H1 (cell line): ENCODE measurements around the gene CACNG5. TPM values are rescaled to one million over a fixed set of nuclear protein-coding genes. Genes with fewer than 3 reads are reported as not detected.

Source experiments
- CTCF ChIA-PET: fragments of 300-600 bp; sonication (Branson Sonifier 250); formaldehyde crosslinking; loops from one replicate; lab custom pipeline; 2021; ENCODE audit not compliant: partially characterized antibody; lab: Charles Lee
- POLR2A ChIA-PET: fragments of 300-600 bp; sonication (Branson Sonifier 250); formaldehyde crosslinking; loops from one replicate; lab custom pipeline; 2021; ENCODE audit warnings: inconsistent platforms; ENCODE audit not compliant: partially characterized antibody; lab: Charles Lee
- DNase-seq, 2 experiments: peaks; one replicate each; pipeline versions ENCODE4 v3.0.0 to v3.0.0-alpha.2; 2010 to 2022; ENCODE audit warnings: low spot score in 2 of 2, low read depth in 1 of 2, mixed read lengths in 1 of 2
- FAIRE-seq: peaks from 2 replicates; lab custom pipeline; 2011; peaks lifted over from hg19 to GRCh38; lab: Jason Lieb, UNC
- H2AFZ ChIP-seq: 2 replicates; pipeline ENCODE4 v1.8.1; 2012; ENCODE audit warnings: low read length, inconsistent platforms
- H2AK5ac ChIP-seq: 2 replicates; pipeline ENCODE4 v1.6.1; 2013; ENCODE audit warnings: low read depth, low read length
- H2BK120ac ChIP-seq: replicated peaks from 2 replicates; pipeline ENCODE3; 2013; ENCODE audit warnings: low read depth, low read length, inconsistent platforms
- H2BK12ac ChIP-seq: 2 replicates; pipeline ENCODE4 v1.6.1; 2013; ENCODE audit warnings: low read depth, low read length
- H2BK15ac ChIP-seq: 2 replicates; pipeline ENCODE4 v1.6.1; 2013; ENCODE audit warnings: low read length
- H2BK20ac ChIP-seq: 2 replicates; pipeline ENCODE4 v1.6.1; 2013; ENCODE audit warnings: low read length
- H2BK5ac ChIP-seq: 2 replicates; pipeline ENCODE4 v1.6.1; 2013; ENCODE audit warnings: low read depth, low read length
- H3K14ac ChIP-seq: 2 replicates; pipeline ENCODE4 v1.6.1; 2013; ENCODE audit warnings: inconsistent platforms; ENCODE audit not compliant: insufficient read length
- H3K18ac ChIP-seq: 2 replicates; pipeline ENCODE4 v1.6.1; 2013; ENCODE audit warnings: low read length; ENCODE audit errors: extremely low read depth
- H3K23ac ChIP-seq: 2 replicates; pipeline ENCODE4 v1.6.1; 2013; ENCODE audit warnings: inconsistent platforms; ENCODE audit not compliant: insufficient read length
- H3K23me2 ChIP-seq: 2 replicates; pipeline ENCODE4 v1.6.1; 2013; ENCODE audit warnings: low read depth, low read length
- H3K27ac ChIP-seq: 2 replicates; pipeline ENCODE4 v1.6.1; 2011; ENCODE audit warnings: low read depth, low read length, inconsistent platforms
- H3K27me3 ChIP-seq, 4 experiments: replicated peaks in 1 of 4; 1 replicate in 1 of 4; 2 replicates in 3 of 4; pipeline versions ENCODE4 v1.6.1 to v1.8.1; 2011 to 2013; ENCODE audit warnings: low read length in 3 of 4, mild to moderate bottlenecking in 3 of 4, inconsistent platforms in 2 of 4, mixed read lengths in 2 of 4, moderate library complexity in 1 of 4; ENCODE audit not compliant: control insufficient read depth in 3 of 4, insufficient read depth in 3 of 4; ENCODE audit errors: extremely low read depth in 1 of 4
- H3K36me3 ChIP-seq, 4 experiments: 2 replicates each; pipeline versions ENCODE4 v1.6.1 to v1.8.1; 2011 to 2013; ENCODE audit warnings: mild to moderate bottlenecking in 4 of 4, low read length in 3 of 4, moderate library complexity in 2 of 4, control low read depth in 1 of 4, inconsistent platforms in 1 of 4; ENCODE audit not compliant: insufficient read depth in 4 of 4, control insufficient read depth in 2 of 4
- H3K4ac ChIP-seq: replicated peaks from 2 replicates; pipeline ENCODE3; 2013; ENCODE audit warnings: low read length, low read depth, mixed read lengths, inconsistent platforms; ENCODE audit not compliant: insufficient read length
- H3K4me1 ChIP-seq, 4 experiments: replicated peaks in 1 of 4; 1 replicate in 1 of 4; 2 replicates in 3 of 4; pipeline versions ENCODE4 v1.6.1 to v1.8.1; 2011 to 2013; ENCODE audit warnings: low read length in 3 of 4, inconsistent platforms in 2 of 4, mixed read lengths in 1 of 4; ENCODE audit not compliant: insufficient read depth in 4 of 4, control insufficient read depth in 3 of 4
- H3K4me2 ChIP-seq, 2 experiments: 2 replicates each; pipeline versions ENCODE4 v1.6.1 to v1.8.1; 2011 to 2013; ENCODE audit warnings: low read depth in 2 of 2, low read length in 2 of 2, control low read depth in 1 of 2, inconsistent platforms in 1 of 2, mild to moderate bottlenecking in 1 of 2; ENCODE audit not compliant: insufficient read depth in 1 of 2
- H3K4me3 ChIP-seq, 4 experiments: fragments of 200-600, 300-600 bp in 1 of 4; sonication (generic), shearing (Covaris generic), sonication (Bioruptor Twin) in 1 of 4; 2 replicates each; pipeline versions ENCODE4 v1.5.1 to v1.8.1; 2011 to 2016; ENCODE audit warnings: low read length in 4 of 4, low read depth in 3 of 4, control low read depth in 2 of 4, inconsistent platforms in 2 of 4, mild to moderate bottlenecking in 2 of 4, mixed read lengths in 1 of 4, moderate library complexity in 1 of 4; ENCODE audit not compliant: insufficient read depth in 2 of 4; ENCODE audit errors: extremely low read depth in 1 of 4
- H3K56ac ChIP-seq: replicated peaks from 2 replicates; pipeline ENCODE3; 2013; ENCODE audit warnings: low read depth, mild to moderate bottlenecking, mixed read lengths, low read length, inconsistent platforms; ENCODE audit not compliant: insufficient read length
- H3K79me1 ChIP-seq: 2 replicates; pipeline ENCODE4 v1.6.1; 2013; ENCODE audit warnings: low read depth, low read length, control low read depth
- H3K79me2 ChIP-seq, 2 experiments: 2 replicates each; pipeline versions ENCODE4 v1.6.1 to v1.8.1; 2012 to 2013; ENCODE audit warnings: low read length in 2 of 2, mild to moderate bottlenecking in 2 of 2, inconsistent platforms in 1 of 2; ENCODE audit not compliant: insufficient read depth in 2 of 2, control insufficient read depth in 1 of 2
- H3K9ac ChIP-seq, 4 experiments: replicated peaks in 1 of 4; 1 replicate in 1 of 4; 2 replicates in 3 of 4; pipeline versions ENCODE4 v1.6.1 to v1.8.1; 2011 to 2013; ENCODE audit warnings: low read depth in 3 of 4, low read length in 3 of 4, control low read depth in 2 of 4, mild to moderate bottlenecking in 2 of 4, moderate library complexity in 2 of 4, inconsistent platforms in 1 of 4; ENCODE audit errors: extremely low read depth in 1 of 4
- H3K9me3 ChIP-seq, 2 experiments: 2 replicates each; pipeline versions ENCODE4 v1.6.1 to v1.8.1; 2012 to 2013; ENCODE audit warnings: mild to moderate bottlenecking in 2 of 2, moderate library complexity in 2 of 2, control low read depth in 1 of 2, inconsistent platforms in 1 of 2, low read depth in 1 of 2, low read length in 1 of 2, mixed read lengths in 1 of 2; ENCODE audit not compliant: insufficient read depth in 2 of 2
- H4K20me1 ChIP-seq, 2 experiments: replicated peaks in 1 of 2; 2 replicates each; pipeline versions ENCODE3 to v1.8.1; 2011 to 2013; ENCODE audit warnings: inconsistent platforms in 2 of 2, low read length in 2 of 2, mild to moderate bottlenecking in 1 of 2; ENCODE audit not compliant: insufficient read depth in 2 of 2, control insufficient read depth in 1 of 2
- H4K5ac ChIP-seq: 2 replicates; pipeline ENCODE4 v1.6.1; 2013; ENCODE audit warnings: low read length, low read depth, mixed read lengths, inconsistent platforms; ENCODE audit not compliant: insufficient read length
- H4K8ac ChIP-seq: 2 replicates; pipeline ENCODE4 v1.8.0; 2013; ENCODE audit warnings: mild to moderate bottlenecking, moderate library complexity, low read length, inconsistent platforms; ENCODE audit not compliant: insufficient read depth; ENCODE audit errors: extremely low read depth
- H4K91ac ChIP-seq: replicated peaks from 2 replicates; pipeline ENCODE3; 2013; ENCODE audit warnings: low read length, mixed read lengths, inconsistent platforms; ENCODE audit not compliant: insufficient read length
- ATF2 ChIP-seq: IDR thresholded peaks from 2 replicates; pipeline ENCODE4 v1.6.1; 2012; ENCODE audit warnings: low read length, inconsistent platforms
- CBX8 ChIP-seq: fragments of 300-800, 300-1000 bp; sonication (generic); IDR thresholded peaks from 2 replicates; pipeline ENCODE4 v1.7.1; 2016; ENCODE audit warnings: low read depth, low read length, borderline replicate concordance
- EGR1 ChIP-seq: IDR thresholded peaks from 2 replicates; pipeline ENCODE4 v1.6.1; 2011; ENCODE audit warnings: low read depth, low read length, borderline replicate concordance
- GTF2F1 ChIP-seq: IDR thresholded peaks from 2 replicates; pipeline ENCODE4 v1.6.1; 2012; ENCODE audit warnings: low read depth, low read length, improper control_type of control experiment, borderline replicate concordance
- JUN ChIP-seq: IDR thresholded peaks from 2 replicates; pipeline ENCODE4 v1.6.1; 2011; ENCODE audit warnings: low read depth, mild to moderate bottlenecking, improper control_type of control experiment, low read length
- KDM4A ChIP-seq: IDR thresholded peaks from one replicate; pipeline ENCODE4 v1.7.1; 2012; ENCODE audit warnings: low read depth, mild to moderate bottlenecking, moderate library complexity, low read length, inconsistent platforms; ENCODE audit not compliant: severe bottlenecking
- POLR2AphosphoS5 ChIP-seq: IDR thresholded peaks from 2 replicates; pipeline ENCODE4 v1.6.1; 2011; ENCODE audit warnings: low read depth, low read length
- POU5F1 ChIP-seq: IDR thresholded peaks from 2 replicates; pipeline ENCODE4 v1.6.1; 2011; ENCODE audit warnings: low read depth, mild to moderate bottlenecking, low read length, moderate library complexity
- RFX5 ChIP-seq: IDR thresholded peaks from 2 replicates; pipeline ENCODE4 v1.6.1; 2011; ENCODE audit warnings: low read depth, low read length, improper control_type of control experiment, borderline replicate concordance
- SIN3A ChIP-seq, 2 experiments: IDR thresholded peaks in 1 of 2; conservative IDR thresholded peaks in 1 of 2; 2 replicates each; pipeline ENCODE4 v1.6.1; 2011 to 2012; ENCODE audit warnings: low read length in 2 of 2, improper control_type of control experiment in 1 of 2, low read depth in 1 of 2, mild to moderate bottlenecking in 1 of 2
- TCF12 ChIP-seq: IDR thresholded peaks from 2 replicates; pipeline ENCODE4 v1.6.1; 2011; ENCODE audit warnings: low read depth, mild to moderate bottlenecking, low read length
- WGBS, 2 experiments: shearing (Covaris generic) in 1 of 2; methylation state at CpG; one replicate each; pipeline versions ENCODE4 v1.1.6 to v1.1.7; 2013 to 2015; ENCODE audit warnings: low lambda C conversion rate in 2 of 2, mixed read lengths in 2 of 2, inconsistent platforms in 1 of 2, low coverage in 1 of 2, missing lambda C conversion rate in 1 of 2; ENCODE audit not compliant: insufficient replicate concordance in 2 of 2, insufficient coverage in 1 of 2, insufficient read length in 1 of 2; ENCODE audit errors: extremely low coverage in 1 of 2, missing lambda C conversion rate in 1 of 2; 5-methylcytosine and 5-hydroxymethylcytosine counted together
- polyA plus RNA-seq, 7 experiments: library from polyadenylated mRNA; depleted of rRNA in 3 of 7; stranded (reverse) in 5 of 7; unstranded in 2 of 7; fragments of >200 nt in 5 of 7; fragments of 200-250 nt in 2 of 7; gene quantifications; 1 replicate in 5 of 7; 2 replicates in 1 of 7; 4 replicates in 1 of 7; pipeline versions ENCODE4 v1.2.1 to v1.2.3, GENCODE V29; 2011 to 2013; ENCODE audit warnings: missing spikeins in 2 of 7, mixed read lengths in 2 of 7
- total RNA-seq: library from RNA; stranded (reverse); fragmentation: NEBNext Ultra II Directional; extraction: Animal tissue kit (Norgen Biotek cat#: 25700); gene quantifications from 2 replicates; pipeline ENCODE4 v1.2.1, GENCODE V29; 2021

The CACNG5 gene
- total and polyA plus RNA-seq, 2 of the 8 experiments (the other 6 are each of a cell fraction or from before 2014, with no cell fraction given), result 2.2 to 3.1 TPM

GRCh38 chr17:66850692-66851091, 15.8 kb downstream of the CACNG5 start:
- no peaks in the 10 kb centered on the region for H3K79me2 ChIP-seq
- no peak overlapping the region for H3K9ac ChIP-seq
- H3K27ac ChIP-seq, result no peak overlapping the region
- no peaks in the 10 kb centered on the region for H3K79me1 ChIP-seq
- TF ChIP-seq CBX8, result no peak
- TF ChIP-seq POU5F1, result no peak
- TF ChIP-seq POLR2AphosphoS5, result no peak
- TF ChIP-seq EGR1, result no peak
- TF ChIP-seq SIN3A (conservative IDR thresholded peaks at IDR 0.05 in 1 of 2, IDR thresholded peaks at IDR 0.05 in 1 of 2; ENCODE audit: low read depth in 1 of 2, low read length in 2 of 2), result no peak
- no peak for TF ChIP-seq TCF12
- TF ChIP-seq KDM4A, result no peak
- TF ChIP-seq JUN, result no peak
- TF ChIP-seq RFX5, result no peak
- TF ChIP-seq GTF2F1, result no peak
- TF ChIP-seq ATF2, result no peak
- H2BK20ac ChIP-seq, result no peak overlapping the region
- H2AFZ ChIP-seq, result no peak overlapping the region
- H4K91ac ChIP-seq, result no peak overlapping the region
- H3K14ac ChIP-seq, result no peak overlapping the region
- DNase-seq, result no peak
- WGBS, 2 experiments, result 89% methylated on average over 3 of the region's 3 CpGs; no CpG with 5 or more reads in 1 of the 2 experiments
- no peak for FAIRE-seq
- no peaks in the 10 kb centered on the region for H3K4me1 ChIP-seq
- H4K5ac ChIP-seq, result no peak overlapping the region
- H2BK120ac ChIP-seq, result no peak overlapping the region
- H4K20me1 ChIP-seq, result no peaks in the 10 kb centered on the region
- H2BK12ac ChIP-seq, result no peak overlapping the region
- H3K23me2 ChIP-seq, result no peaks in the 10 kb centered on the region
- H3K56ac ChIP-seq, result no peak overlapping the region
- no peaks in the 10 kb centered on the region for H3K27me3 ChIP-seq
- H3K4me2 ChIP-seq, result no peak overlapping the region
- H3K18ac ChIP-seq, result no peak overlapping the region
- CTCF ChIA-PET, result interaction anchor here (0.9 to 2.3 kb wide), 11 partner anchors 9 to 166 kb away, joined by 3 to 9 read pairs (median 4); no protein-coding TSS in a partner anchor
- H2BK15ac ChIP-seq, result no peak overlapping the region
- peaks cover 5 to 13% of the 10 kb centered on the region in 2 experiments for H3K9me3 ChIP-seq
- H3K4me3 ChIP-seq, result no peak overlapping the region
- no peak overlapping the region for H2BK5ac ChIP-seq
- H4K8ac ChIP-seq, result no peak overlapping the region
- no peak overlapping the region for H3K23ac ChIP-seq
- POLR2A ChIA-PET, result no interaction called here
- H3K4ac ChIP-seq, result no peak overlapping the region
- no peak overlapping the region for H2AK5ac ChIP-seq
- no peaks in the 10 kb centered on the region for H3K36me3 ChIP-seq
